Stomach (tissue), 9 donors: Measurements from ENCODE around the gene KDM2B. TPM values are rescaled to one million over a fixed set of nuclear protein-coding genes. Genes with fewer than 3 reads are reported as not detected.

Experiments used
- DNase-seq, 2 donors: peaks; one replicate each; pipeline versions ENCODE4 v3.0.0 to v3.0.0-alpha.2; 2013 to 2019
- H3K27ac ChIP-seq, 5 donors: fragments of 200-600 bp in 4 of 5; sonication (generic) in 4 of 5; one replicate each; pipeline ENCODE4 v1.5.1; 2013 to 2019; ENCODE audit warnings: mild to moderate bottlenecking in 1 of 5, moderate library complexity in 1 of 5
- H3K27me3 ChIP-seq, 3 donors: fragments of 200-600 bp; sonication (generic); one replicate each; pipeline ENCODE4 v1.5.1; 2017 to 2019; ENCODE audit warnings: mixed run types in 1 of 3
- H3K36me3 ChIP-seq, 4 donors: fragments of 200-600 bp; sonication (generic); 1 replicate in 3 of 4; 2 replicates in 1 of 4; pipeline ENCODE4 v1.5.1; 2016 to 2019
- H3K4me1 ChIP-seq, 4 donors: fragments of 200-600 bp; sonication (generic); one replicate each; pipeline ENCODE4 v1.5.1; 2016 to 2019
- H3K4me3 ChIP-seq, 4 donors: fragments of 200-600 bp; sonication (generic) in 3 of 4; one replicate each; pipeline ENCODE4 v1.5.1; 2016 to 2019; ENCODE audit warnings: mild to moderate bottlenecking in 1 of 4
- H3K9me3 ChIP-seq, 4 donors: fragments of 200-600 bp; sonication (generic); one replicate each; pipeline ENCODE4 v1.5.1; 2016 to 2019
- EP300 ChIP-seq: sonication (generic); formaldehyde crosslinking; IDR thresholded peaks from one replicate; pipeline ENCODE4 v1.6.1; 2017; ENCODE audit warnings: antibody characterized with exemption
- POLR2A ChIP-seq, 4 donors: fragments of 450-650 bp; IDR thresholded peaks; one replicate each; pipeline ENCODE4 v1.6.1; 2016; ENCODE audit warnings: antibody characterized with exemption in 4 of 4, control low read depth in 2 of 4, mild to moderate bottlenecking in 1 of 4, moderate library complexity in 1 of 4
- POLR2AphosphoS5 ChIP-seq, 3 donors: sonication (generic); formaldehyde crosslinking; IDR thresholded peaks; one replicate each; pipeline ENCODE4 v1.6.1; 2016; ENCODE audit warnings: antibody characterized with exemption in 3 of 3
- WGBS, 5 donors: extraction: QIAGEN DNeasy Blood & Tissue Kit in 3 of 5; methylation state at CpG; one replicate each; pipeline versions ENCODE4 v1.1.5 to v1.1.7; 2013 to 2018; 5-methylcytosine and 5-hydroxymethylcytosine counted together
- intact Hi-C: fragments of 100-400 bp; cut with DNase I; formaldehyde crosslinking; loops from one replicate; pipeline ENCODE4 v1.15.1; 2023; ENCODE audit warnings: low total_unique reads
- polyA plus RNA-seq, 3 donors: library from polyadenylated mRNA; stranded (reverse); fragments of 200-250 nt; gene quantifications; one replicate each; pipeline ENCODE4 v1.2.3, GENCODE V29; 2013
- total RNA-seq, 5 donors: library from RNA; depleted of rRNA; stranded (reverse); fragments of >200 nt; gene quantifications; one replicate each; pipeline versions ENCODE4 v1.1.0 to v1.2.3, GENCODE V29; 2014 to 2016
- TF ChIP-seq, protein P1 (sequence below), 7 experiments: fragments of 450-650 bp in 4 of 7; fragments of 200-600 bp in 3 of 7; sonication (generic) in 3 of 7; IDR thresholded peaks; one replicate each; pipeline ENCODE4 v1.5.1; 2016 to 2019; ENCODE audit warnings: antibody characterized with exemption in 7 of 7, control low read depth in 2 of 7, mild to moderate bottlenecking in 1 of 7
- donor health status: healthy with polysubstance abuse.
- donor health status: Bipolar disorder and iron deficiency.
- donor health status: healthy.

Gene KDM2B
- total and polyA plus RNA-seq, 8 donors: 5.8 to 72.8 (median 11.7) TPM

DNA sequence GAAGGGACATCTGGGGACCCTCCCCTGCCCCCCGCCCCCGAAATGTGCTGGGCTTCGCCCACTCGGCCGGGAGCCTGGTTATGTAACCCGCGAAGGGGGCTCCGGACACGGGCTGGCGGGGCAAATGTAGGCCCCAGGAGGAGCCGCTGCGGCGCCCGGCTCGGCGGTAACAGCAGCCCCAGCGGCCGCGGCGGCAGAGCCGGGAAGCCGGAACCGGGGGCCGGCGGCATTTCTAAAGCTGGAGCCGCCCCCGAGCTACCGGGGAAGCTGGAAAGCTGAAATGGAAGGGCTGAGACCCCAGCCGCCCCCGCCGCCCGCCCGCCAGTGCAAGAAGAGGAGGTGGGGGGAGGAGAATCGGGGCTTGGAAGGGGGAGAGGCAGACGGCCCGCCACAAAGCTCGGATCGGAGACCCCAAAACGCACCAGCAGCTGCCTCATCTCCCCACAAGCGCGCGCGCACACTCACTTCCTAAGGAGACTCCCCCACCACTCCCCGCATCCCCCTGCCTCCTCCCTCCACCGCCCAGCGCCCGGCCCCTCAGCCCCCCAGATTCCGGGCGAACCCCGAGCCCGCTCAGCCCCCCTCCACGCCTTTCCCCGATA lies 1.5 kb downstream of the KDM2B start:
- Histone ChIP-seq H3K36me3 (peaks cover 3 to 20% (median 13%) of the 10 kb centered on the region in 4 donors), H3K4me3 (peak overlapping the region; percentile 64 to 82 (median 74)), H3K27ac (peak overlapping the region; percentile 44 to 93 (median 90)), H3K4me1 (peaks cover 38 to 74% (median 54%) of the 10 kb centered on the region in 4 donors), H3K27me3 (no peaks in the 10 kb centered on the region), H3K9me3 (no peaks in the 10 kb centered on the region)
- intact Hi-C loops: no loop called here
- TF ChIP-seq EP300: no peak
- no peak for TF ChIP-seq POLR2AphosphoS5 (IDR thresholded peaks at IDR 0.05)
- TF ChIP-seq, protein P1, sequence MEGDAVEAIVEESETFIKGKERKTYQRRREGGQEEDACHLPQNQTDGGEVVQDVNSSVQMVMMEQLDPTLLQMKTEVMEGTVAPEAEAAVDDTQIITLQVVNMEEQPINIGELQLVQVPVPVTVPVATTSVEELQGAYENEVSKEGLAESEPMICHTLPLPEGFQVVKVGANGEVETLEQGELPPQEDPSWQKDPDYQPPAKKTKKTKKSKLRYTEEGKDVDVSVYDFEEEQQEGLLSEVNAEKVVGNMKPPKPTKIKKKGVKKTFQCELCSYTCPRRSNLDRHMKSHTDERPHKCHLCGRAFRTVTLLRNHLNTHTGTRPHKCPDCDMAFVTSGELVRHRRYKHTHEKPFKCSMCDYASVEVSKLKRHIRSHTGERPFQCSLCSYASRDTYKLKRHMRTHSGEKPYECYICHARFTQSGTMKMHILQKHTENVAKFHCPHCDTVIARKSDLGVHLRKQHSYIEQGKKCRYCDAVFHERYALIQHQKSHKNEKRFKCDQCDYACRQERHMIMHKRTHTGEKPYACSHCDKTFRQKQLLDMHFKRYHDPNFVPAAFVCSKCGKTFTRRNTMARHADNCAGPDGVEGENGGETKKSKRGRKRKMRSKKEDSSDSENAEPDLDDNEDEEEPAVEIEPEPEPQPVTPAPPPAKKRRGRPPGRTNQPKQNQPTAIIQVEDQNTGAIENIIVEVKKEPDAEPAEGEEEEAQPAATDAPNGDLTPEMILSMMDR (IDR thresholded peaks at IDR 0.05): no peak
- TF ChIP-seq POLR2A (IDR thresholded peaks at IDR 0.05): no peak
- DNase-seq: peak; percentile 41 to 79
- WGBS, 5 donors: 0 to 1% (median 0%) methylated on average over 23 to 53 of the region's 53 CpGs

DNA sequence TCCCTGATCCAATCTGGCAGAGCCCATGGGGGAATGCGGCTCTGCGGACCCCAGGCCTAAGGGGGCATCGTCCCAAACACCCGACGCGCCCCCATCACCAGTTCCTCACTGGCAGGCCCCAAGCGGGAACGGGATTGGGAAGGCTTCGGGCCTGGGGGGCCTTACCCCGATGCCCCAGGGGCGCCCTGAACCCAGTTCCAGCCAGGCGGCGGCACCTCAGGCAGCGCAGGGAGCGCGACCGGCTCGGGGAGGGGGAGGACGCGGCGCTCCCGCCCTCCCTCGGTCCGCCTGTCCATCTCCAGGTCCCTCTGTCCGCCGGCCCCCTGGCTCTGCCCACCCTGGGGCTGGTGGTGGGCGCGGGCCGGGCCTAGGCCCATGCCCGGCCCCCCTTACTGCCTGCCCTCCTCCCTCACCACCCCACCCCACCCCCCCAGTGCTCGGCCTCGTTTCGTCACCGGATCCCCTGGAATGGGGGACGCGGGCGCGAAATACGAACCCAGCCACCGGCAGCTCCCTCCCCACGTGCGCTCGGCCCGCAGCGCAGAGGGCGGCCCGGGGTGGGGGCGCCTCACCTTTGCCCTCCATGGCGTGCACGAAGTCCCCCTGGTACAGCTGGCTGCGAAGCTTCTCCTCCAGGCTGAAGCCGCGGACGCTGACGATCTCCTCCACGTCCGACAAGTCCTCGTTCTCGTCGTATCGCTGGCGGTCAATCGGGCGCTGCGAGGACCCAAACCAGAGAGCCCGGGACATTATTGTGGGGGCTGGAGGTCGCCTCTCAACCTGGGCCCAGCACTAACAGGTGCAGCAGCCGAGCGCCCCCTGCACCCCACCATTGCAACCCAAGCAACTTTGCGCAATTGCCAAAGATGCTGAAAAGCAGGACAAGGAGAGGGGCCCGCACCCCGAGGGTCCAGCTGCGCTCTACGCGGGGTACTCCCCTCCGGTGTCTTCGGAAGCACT lies 2.3 kb downstream of the KDM2B start:
- peak overlapping the region; percentile 64 to 82 (median 74) for H3K4me3 ChIP-seq
- peaks cover 38 to 68% (median 54%) of the 10 kb centered on the region in 4 donors for H3K4me1 ChIP-seq
- H3K9me3 ChIP-seq: no peaks in the 10 kb centered on the region
- H3K27me3 ChIP-seq: no peaks in the 10 kb centered on the region
- peak in 1 of 2 donors; percentile 76 for DNase-seq
- H3K27ac ChIP-seq: peak overlapping the region; percentile 44 to 93 (median 90)
- 17 to 32% (median 21%) methylated on average over 23 to 77 of the region's 77 CpGs for WGBS, 5 donors
- peaks cover 3 to 26% (median 21%) of the 10 kb centered on the region in 4 donors for H3K36me3 ChIP-seq
- intact Hi-C loops: no loop called here
- no peak for TF ChIP-seq EP300
- TF ChIP-seq, protein P1 (IDR thresholded peaks at IDR 0.05): no peak
- no peak for TF ChIP-seq POLR2A (IDR thresholded peaks at IDR 0.05)
- TF ChIP-seq POLR2AphosphoS5 (IDR thresholded peaks at IDR 0.05): no peak

- H3K4me1 ChIP-seq: peaks cover 36 to 59% (median 46%) of the 10 kb centered on the region in 4 donors
- H3K27me3 ChIP-seq: no peaks in the 10 kb centered on the region
- TF ChIP-seq POLR2AphosphoS5 (IDR thresholded peaks at IDR 0.05) (no peak), EP300 (no peak), POLR2A (IDR thresholded peaks at IDR 0.05) (no peak)
- TF ChIP-seq, protein P1 (IDR thresholded peaks at IDR 0.05): no peak
- H3K9me3 ChIP-seq: no peaks in the 10 kb centered on the region
- H3K36me3 ChIP-seq: peaks cover 3 to 26% (median 26%) of the 10 kb centered on the region in 4 donors
- intact Hi-C loops: no loop called here
- WGBS, 5 donors: 83 to 89% (median 85%) methylated on average over 9 to 10 of the region's 10 CpGs
- H3K4me3 ChIP-seq: peak overlapping the region; percentile 64 to 82 (median 74)
- DNase-seq: peak in 1 of 2 donors; percentile 18
- H3K27ac ChIP-seq: peak overlapping the region in 4 of 5 donors; percentile 90 to 93 (median 91)
Observed at GRCh38 chr12:121577443-121578180, 3.2 kb downstream of the KDM2B start.
